GM19240 (cell line): ENCODE data around the gene SHROOM3.

Experiments used
- DNase-seq: peaks from one replicate; pipeline ENCODE4 v3.0.0; 2011; ENCODE audit warnings: low spot score; ENCODE audit not compliant: insufficient read length

SHROOM3 gene

DNA sequence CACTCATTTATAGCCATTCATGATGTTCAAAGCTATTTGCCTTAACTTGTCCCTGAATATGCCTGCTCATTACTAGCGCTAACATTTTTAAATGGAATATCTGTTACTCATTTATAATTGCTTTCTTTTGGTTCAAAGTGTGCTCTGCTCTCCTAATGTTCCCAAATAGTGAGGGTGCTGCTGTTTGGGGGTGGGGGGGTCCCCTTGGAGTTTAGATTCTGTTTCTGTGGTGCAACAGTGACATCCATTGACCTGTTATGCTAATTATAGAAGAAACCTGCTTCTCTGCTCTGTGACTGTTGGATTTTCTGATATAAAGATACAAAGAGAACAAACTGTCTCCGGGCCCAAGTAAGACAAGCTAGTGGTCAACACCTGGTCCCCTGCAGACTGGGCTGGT lies 222.4 kb downstream of the SHROOM3 start:
- DNase-seq, result no peak

DNA sequence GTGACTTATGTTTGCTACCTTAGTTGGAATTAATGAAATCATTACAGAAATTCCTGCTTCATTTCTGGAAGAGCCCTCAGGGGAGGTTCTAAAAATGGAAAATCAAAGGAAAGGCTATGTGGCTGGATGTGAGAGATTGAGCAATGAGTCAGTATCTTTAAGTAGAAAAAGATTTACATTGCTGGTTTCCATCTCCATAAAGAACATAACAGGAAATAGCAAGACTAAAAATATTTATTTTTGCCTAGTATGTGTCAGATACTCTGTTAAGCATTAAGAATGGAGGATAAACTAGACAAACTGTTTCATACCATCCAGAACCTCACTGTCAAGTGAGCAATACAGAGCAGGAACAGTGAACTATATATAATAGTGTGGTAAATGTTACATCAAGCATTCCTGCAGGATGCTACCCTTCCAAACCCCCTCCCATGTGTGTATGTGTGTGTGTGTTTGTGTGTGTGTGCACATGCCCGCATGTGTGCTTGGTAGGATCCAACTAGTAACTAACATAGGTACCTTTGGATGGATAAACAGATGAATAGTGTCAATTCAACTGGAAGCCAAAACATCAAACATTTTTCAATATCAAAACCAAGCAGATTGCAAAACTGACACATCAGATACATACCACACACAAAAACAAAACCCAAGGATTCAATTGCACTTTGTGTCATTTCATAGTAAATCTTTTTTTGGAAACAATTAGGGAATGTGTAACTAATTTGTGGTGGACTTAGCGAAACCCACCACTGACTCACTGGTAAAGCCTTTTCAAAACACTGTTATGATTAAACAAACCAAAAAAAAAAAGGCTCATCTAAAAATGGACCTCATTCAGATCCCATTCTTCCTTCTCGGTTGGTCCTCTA lies 223.4 kb downstream of the SHROOM3 start:
- no peak for DNase-seq

DNA sequence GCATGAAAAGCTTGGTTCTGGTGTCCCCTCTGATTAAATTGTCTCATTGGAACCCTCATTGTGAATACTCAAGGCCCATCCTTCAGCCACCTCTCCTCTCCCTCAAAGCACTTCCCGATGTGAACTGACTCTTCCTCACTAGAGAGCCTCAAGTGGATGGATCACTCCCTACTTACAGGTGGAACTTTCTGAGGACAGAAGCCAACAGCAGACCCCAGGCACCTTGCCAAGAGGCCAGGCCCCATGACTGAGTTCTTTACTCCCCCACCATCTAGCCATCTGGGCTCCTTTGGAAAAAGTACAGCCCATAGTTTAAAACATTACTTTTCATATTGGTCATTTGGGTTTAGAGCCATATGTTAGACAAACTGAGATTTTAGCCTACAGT lies 224.1 kb downstream of the SHROOM3 start:
- no peak for DNase-seq

DNA sequence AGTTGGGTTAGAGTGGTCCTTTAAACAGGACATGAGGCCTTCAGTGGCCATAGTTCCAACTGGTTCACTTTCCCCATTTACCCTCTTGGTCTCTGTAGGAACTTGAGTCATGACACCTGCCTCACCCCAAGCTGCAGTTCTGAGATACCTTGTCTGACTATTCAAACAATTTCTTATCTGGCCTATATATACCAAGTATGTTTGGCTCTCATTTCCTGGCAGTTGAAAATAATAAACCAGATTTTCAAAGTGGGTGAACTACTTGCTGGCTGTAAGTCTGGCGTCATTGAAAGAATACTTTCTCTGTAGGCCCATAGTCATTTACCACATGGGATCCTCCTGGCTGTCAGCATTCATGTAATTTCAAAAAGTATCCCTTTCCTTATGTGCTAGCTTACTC lies 228.8 kb downstream of the SHROOM3 start:
- DNase-seq, result no peak

DNA sequence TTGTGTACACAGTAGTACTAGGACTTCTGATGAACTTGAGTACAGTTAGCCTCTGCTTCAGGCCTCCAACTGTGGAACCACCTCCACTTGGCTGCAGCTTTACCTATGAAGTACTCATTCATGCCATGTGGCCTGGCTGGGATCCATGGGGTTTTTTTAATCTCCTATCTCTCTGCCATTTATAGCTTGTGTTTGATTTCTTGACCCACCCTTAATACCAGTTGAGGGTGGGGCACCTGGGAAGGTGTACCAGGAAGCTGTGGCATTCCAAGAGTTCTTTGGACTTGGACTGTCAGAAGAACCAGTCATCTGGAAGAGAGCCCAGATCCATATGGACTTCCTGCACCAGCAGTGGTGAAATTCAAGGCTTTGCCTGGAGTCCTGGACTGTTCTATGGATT lies 230.1 kb downstream of the SHROOM3 start:
- DNase-seq, result no peak

DNA sequence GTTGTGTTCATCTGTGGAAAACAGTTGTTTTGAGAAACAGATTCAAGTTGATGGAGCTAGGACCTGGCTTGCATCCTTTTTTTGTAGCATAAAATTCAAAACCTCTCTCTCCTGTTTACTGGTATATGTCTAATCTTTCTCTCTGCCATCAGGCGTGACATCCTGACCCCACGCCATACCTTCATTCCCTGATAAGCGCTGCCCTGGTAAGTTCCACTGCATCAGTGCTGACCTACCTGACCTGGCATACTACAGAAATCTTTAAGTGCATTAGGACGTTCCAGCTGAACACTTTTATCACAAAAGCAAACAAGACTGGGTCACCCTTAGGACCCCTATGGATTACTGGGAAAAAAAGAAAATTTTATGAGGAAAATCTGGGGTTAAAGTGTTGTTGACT lies 230.7 kb downstream of the SHROOM3 start:
- no peak for DNase-seq

DNA sequence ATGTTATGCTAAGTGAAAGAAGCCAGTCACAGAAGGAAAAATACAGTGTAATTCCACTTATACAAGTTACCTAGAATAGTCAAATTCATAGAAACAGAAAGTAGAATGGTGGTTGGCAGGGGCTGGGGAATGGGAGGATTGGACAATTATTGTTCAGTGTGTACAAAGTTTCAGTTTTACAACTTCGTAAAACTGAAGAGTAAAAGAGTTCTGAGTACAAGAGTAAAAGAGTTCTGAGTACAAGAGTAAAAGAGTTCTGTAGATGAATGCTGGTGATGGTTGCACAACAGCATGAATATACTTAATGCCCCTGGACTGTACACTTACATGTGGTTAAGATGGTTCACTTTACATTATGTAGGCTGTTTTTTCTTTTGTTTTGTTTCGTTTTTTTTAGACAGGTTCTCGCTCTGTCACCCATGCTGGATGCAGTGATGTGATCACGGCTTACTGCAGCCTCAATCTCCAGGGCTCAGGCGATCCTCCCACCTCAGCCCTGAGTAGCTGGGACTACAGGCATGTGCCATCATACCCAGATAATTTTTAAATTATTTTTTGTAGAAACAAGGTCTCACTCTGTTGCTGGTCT lies 232.0 kb downstream of the SHROOM3 start:
- DNase-seq, result no peak

DNA sequence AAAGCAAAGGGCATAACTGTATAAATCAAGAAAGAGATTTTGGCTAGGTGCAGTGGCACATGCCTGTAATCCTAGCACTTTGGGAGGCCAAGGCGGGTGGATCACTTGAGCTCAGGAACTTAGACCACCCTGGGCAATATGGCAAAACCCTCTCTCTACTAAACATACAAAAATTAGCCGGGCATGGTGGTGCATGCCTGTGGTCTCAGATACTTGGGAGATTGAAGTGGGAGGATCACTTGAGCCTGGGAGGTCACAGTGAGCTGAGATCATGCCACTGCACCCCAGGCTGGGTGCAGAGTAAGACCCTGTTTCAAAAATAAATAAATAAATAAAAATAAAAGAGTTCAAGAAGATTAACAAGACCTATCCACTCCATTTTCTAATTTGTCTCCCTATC lies 235.6 kb downstream of the SHROOM3 start:
- DNase-seq, result no peak

DNA sequence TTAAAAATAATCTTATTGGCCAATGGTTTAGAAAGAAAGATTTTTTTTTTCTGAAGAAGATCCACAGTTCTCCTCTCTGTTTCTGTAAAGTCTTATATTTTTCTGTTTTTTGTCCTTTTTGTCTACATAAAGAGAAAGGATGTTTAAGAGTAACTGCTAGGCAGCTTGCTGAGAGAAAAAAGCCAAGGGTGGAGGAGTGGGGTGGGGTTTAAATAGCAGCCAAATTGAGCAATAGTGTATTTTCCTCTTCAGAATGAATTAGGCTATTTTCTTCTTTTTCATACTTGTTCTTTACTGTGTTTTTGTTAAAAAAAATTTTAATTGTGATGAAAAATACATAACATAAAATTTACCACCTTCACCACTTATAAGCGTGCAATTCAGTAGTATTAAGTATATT lies 238.3 kb downstream of the SHROOM3 start:
- DNase-seq, result no peak

DNA sequence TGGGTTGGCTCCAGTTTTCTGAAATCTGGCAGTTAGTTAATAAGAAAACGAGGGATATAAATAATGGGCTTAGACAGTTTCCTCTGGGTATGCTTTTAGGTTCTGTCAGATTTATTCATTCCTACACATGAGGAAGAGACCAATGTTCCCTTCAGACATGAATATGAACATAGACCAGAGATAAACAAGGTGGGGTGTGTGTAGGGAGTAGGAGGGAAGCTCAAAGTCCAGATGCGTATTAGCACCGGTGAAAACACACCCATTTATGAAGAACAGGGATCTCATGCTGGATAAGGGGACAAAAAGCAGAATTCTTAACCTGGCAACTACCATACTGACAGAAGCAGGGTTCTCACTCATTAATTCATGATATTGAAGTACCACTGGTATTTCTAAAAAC lies 240.0 kb downstream of the SHROOM3 start:
- no peak for DNase-seq

DNA sequence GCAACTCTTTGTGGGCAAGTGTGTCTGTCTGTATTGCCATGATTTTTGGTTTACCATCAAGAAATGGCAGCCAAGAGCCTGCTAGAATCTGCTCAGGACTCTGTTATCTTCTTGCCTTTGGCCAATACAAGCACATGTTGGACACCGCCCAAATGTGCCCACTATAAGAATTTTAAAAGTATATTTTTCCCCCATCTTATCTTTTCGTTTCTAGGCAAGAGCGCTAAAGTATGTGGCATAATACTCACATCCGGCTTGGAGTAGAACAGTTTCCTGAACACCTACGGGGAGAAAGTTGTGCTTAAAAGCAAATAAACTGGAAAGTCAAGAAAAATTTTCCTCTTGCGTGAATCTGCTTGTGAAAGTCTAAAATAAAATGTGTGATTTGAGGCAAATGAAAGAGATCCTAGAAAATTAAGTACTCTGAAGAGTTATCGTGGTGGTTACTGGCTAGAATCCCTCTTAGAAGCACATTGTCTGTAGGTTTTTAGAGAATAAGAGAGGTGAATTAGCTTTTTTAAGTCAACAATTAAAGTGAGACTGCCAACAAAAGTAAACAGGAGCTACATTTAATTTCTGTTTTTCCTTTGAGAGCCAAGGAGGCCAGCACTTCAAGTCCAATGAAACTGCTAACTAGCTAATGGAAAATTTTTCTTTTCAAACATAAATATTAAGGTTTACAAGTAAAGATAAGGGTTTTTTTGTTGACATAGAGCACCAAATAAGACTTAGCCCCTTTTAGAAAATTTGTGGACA lies 242.7 kb downstream of the SHROOM3 start:
- DNase-seq, result no peak

DNA sequence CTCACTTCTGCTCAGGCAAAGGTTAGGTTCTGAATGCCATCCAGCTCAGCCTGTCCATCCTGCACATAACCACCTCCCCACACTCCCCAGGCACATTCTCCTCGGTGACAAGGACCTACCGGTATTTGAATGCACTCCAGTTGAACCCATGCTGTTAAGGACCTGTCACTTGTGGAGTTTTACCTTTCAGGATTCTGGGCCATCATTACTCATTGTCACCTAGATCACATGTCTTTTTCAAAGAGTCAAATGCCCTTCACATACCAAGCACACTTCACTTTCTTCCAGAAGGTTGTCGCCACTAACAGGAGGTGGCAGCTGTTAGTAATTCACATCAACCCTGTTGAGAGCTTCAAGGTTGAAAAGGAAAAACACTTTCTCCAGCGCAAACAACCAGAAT lies 244.7 kb downstream of the SHROOM3 start:
- DNase-seq, result no peak

DNA sequence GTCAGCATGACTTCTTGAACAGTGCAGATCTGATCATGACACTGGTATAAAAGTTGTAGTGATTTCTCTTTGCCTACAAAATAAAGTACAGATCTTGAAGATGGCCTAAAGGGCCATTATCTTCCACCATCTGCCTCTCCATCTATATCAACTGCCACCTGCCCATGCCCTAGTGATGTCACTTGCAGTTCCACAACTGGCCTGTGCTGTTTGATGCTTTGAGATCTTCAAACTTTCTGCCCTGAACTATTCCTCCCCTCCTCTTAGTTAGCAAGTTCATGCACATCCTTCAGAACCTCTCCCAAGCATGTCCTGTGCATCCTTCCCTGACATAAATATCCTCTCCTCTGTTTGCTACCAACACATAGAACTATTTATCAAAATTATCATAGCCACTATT lies 245.9 kb downstream of the SHROOM3 start:
- DNase-seq, result no peak

DNA sequence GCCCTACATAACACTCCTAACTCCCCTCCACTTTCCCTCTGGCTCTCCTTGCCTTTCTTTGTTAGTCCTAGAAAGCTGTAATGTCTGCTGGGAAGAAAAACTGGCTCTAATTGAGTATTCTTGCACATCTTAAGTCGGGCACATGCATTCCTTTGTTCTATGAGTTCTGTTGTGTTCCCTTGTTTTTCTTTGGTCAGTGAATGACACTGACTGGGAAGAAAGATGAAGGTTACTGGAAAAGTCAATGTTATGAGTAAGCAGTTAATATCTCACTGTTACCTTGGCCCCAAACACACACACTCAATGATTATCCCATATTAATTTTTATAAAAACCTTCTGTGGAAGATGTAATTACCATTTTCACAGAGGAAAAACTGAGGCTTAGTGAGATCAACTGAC lies 247.0 kb downstream of the SHROOM3 start:
- DNase-seq, result no peak

DNA sequence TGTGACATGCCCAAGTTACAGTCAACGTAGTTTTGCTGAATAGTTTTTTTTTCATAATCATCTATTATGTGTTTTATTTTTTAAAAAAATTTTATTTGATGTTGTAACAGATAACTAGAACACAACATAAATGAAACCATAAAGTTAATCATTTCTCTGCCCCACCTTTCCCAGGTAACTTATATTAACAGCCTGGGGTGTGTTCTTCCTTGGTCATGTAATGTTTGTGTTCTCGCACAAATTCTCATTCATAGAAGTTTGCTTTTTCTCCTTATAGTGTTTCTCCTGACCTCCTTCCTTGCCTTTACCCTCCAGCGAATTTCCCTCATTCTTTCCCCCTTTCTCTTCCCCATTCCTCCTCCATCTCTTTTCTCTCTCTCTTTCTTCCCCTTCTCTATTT lies 248.1 kb downstream of the SHROOM3 start:
- DNase-seq, result no peak

DNA sequence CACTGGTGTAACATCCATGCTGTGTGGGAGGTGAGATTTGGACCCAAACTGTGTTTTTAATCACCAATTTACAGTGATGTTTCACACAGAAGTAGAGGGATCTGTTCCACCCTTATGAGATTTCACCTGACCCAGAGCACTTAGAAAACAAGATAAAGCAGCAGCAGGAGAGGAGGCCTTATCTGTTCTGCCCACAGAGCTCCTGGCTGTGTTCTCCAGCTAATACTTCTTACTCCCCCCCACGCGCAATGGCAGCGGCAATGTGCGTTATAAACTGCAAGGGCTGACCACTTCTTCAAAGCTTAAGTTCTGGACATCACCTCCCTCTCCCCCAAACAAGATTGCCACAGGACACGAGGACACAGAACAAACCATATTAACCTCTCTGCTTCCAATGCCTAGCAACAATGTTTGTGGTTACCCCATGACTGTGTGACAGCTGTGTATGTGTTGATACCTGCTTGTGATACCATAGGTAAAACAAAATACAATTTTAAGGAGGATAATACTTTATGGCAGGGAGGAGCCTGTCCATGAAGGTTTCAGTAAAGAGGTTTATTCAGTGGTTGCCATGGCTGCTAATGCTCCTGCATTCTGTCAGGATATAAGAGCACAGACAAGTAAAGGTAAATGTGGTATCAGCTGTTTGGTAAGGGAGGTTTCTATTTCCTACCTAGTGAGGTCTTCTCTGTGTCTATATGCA lies 252.9 kb downstream of the SHROOM3 start:
- no peak for DNase-seq

DNA sequence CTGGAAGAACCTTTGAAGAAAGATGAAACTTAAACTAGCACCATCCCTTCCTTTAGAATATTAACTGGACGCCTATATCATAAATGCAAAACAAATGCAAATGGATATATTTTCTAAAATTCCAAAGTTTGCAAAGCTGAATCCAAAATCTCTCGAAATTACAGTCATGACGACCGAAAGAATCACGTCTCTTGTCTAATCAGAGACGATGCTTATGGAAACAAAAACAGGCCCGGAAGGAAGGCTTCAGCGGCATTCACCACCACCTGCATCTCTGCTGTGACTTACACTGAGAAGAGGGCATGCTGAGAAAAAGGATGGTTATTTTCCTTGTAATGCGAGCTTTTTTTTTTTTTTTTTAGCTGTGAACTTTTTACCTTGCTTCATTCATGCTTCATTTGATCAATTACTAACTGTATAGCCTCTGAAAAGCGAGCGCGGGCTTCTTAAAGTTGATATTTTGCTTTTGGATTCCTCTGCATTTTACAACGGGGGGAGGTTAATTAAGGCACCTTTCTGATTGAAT lies 253.7 kb downstream of the SHROOM3 start:
- DNase-seq, result no peak

DNA sequence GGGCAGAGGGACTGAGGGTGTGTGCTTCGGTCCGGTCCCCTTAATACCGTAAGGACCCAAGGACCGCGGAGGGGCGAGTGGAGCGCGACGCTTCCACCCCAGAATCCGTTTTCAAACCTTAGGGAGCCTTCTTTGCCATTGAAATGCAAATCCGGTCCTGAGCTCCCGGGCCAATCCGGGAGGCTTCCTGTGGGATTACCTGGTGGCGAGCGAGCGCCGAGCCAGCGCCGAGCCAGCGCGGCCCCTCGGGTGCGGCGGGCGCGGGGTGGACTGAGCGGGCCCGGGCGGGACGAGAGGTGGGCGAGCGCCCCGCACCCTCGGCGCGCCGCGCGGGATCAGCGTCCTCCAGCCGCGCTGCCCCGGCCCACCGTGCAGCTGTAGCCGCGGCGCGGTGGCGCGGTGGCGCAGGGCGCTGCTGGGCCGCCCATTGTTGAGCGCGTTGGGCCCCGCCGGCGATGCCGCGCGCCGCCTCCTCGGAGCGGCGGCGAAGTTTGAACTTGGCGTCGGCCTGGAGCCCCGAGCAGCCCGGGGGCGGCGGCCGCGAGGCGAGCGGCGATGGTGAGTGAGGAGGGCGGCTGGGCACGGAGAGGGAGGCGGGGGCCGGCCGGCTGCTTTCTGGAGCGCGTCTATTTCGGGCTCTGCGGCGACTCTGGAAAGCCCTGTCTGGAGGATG lies 254.3 kb downstream of the SHROOM3 start:
- DNase-seq, result no peak

DNA sequence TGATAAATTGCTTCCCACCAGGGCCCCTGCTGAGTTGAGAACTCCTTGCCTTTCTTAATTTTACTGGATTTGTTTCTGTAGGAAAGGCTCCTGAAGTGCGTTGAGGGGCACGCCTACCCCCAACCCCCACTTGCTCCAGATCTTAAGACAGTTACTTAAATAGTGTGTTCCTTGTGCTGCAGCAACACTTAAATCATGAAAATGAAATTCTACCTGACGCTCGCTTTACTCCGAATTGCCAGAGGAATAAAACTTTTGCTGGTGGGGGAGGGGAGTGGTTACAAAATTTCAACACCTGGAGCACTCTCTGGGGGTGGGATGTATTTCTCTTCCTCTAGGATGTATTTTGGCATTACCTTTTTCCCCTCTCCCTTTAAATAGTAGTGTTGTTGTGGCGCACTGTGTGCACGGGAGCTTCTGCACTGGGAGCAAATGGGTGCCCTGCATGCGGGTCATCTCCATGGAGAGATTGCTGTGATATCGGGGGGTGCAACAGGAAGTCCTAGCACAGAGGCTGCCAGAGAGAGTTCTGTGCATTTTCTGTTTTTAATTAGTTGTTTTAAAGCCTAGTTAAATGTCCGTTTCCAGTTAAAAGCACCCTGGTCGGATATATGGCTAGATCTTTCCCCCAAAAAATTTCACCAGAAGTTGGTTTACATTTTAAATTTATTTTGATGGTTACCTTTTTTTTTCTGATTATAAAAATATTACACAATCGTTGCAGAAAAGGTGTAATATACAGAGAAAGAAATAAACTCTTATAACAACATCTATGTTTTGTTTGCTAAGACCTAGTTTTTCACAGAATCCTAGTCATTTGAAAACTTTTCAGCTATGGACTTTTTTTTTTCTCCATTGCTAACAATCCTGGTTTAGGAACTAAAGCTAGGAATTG lies 255.2 kb downstream of the SHROOM3 start:
- no peak for DNase-seq

DNA sequence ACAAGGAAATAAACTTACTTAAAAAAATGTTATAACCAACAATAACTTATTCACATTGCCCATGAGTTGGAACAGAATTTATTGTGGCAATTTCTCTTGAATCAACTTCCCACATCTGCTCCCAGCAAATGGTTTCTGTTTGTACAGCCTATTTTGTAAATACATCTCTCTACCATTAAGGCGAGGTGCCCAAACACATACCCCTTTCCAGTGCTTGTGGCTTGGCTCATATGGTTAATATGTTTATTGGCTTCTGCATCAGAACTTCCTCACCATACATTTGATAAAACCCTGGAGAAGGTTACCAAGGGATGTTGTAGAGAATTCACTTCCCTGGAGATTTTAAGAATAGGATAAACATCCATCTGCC lies 255.9 kb downstream of the SHROOM3 start:
- DNase-seq, result no peak
